IMR-90 (cell line): ENCODE results near the gene RPTOR. TPM values are rescaled to one million over a fixed set of nuclear protein-coding genes. Genes with fewer than 3 reads are reported as not detected.

Source experiments
- ATAC-seq: fragments of 200-7000 bp; cut with Tn5 transposase; 2 replicates; pipeline ENCODE4 v1.9.1; 2020; ENCODE audit warnings: low read depth, mild to moderate bottlenecking, moderate library complexity
- BruUV-seq: library from RNA; stranded (reverse); fragments of 400-500 nt; replicated peaks from 2 replicates; lab custom pipeline; 2021; lab: Mats Ljungman, UMichigan
- CTCF ChIA-PET: fragments of 300-600 bp; formaldehyde crosslinking; extraction: SDS; loops from one replicate; lab custom pipeline; 2021; ENCODE audit warnings: antibody characterized with exemption; lab: Yijun Ruan, JAX
- POLR2A ChIA-PET: fragments of 300-600 bp; sonication (Branson Sonifier 250); formaldehyde crosslinking; loops from one replicate; lab custom pipeline; 2022; ENCODE audit warnings: antibody characterized with exemption; ENCODE audit not compliant: unreplicated experiment; lab: Charles Lee
- DNase-seq: peaks from one replicate; pipeline ENCODE4 v3.0.0; 2013
- H2AFZ ChIP-seq: replicated peaks from 2 replicates; pipeline ENCODE3; 2013; ENCODE audit warnings: low read length, mild to moderate bottlenecking; ENCODE audit not compliant: poor library complexity
- H2AK5ac ChIP-seq: 2 replicates; pipeline ENCODE4 v1.6.1; 2013; ENCODE audit warnings: low read depth, low read length, inconsistent platforms
- H2AK9ac ChIP-seq: replicated peaks from 2 replicates; pipeline ENCODE3; 2013; ENCODE audit warnings: mild to moderate bottlenecking, low read depth, low read length, moderate library complexity; ENCODE audit not compliant: poor library complexity
- H2BK120ac ChIP-seq: 2 replicates; pipeline ENCODE4 v1.6.1; 2013; ENCODE audit warnings: low read depth, low read length, inconsistent platforms
- H2BK15ac ChIP-seq: 3 replicates; pipeline ENCODE4 v1.6.1; 2013; ENCODE audit warnings: low read depth, low read length, inconsistent platforms
- H2BK20ac ChIP-seq: 2 replicates; pipeline ENCODE4 v1.6.1; 2013; ENCODE audit warnings: low read depth, mild to moderate bottlenecking, inconsistent platforms, low read length, moderate library complexity
- H2BK5ac ChIP-seq: 2 replicates; pipeline ENCODE4 v1.6.1; 2013; ENCODE audit warnings: mild to moderate bottlenecking, low read depth, low read length, inconsistent platforms; ENCODE audit not compliant: poor library complexity, severe bottlenecking
- H3K14ac ChIP-seq: replicated peaks from 2 replicates; pipeline ENCODE4 v1.6.1; 2013; ENCODE audit warnings: low read depth, low read length, inconsistent platforms
- H3K18ac ChIP-seq: 2 replicates; pipeline ENCODE4 v1.6.1; 2013; ENCODE audit warnings: low read depth, low read length, control low read depth
- H3K23ac ChIP-seq: 2 replicates; pipeline ENCODE4 v1.6.1; 2013; ENCODE audit warnings: low read depth, low read length, inconsistent platforms
- H3K27ac ChIP-seq: 2 replicates; pipeline ENCODE4 v1.5.1; 2013; ENCODE audit warnings: mild to moderate bottlenecking, control low read depth, low read length; ENCODE audit not compliant: insufficient read depth
- H3K27me3 ChIP-seq: 2 replicates; pipeline ENCODE4 v1.6.1; 2013; ENCODE audit warnings: low read length; ENCODE audit not compliant: control insufficient read depth, insufficient read depth
- H3K36me3 ChIP-seq: 2 replicates; pipeline ENCODE4 v1.6.1; 2013; ENCODE audit warnings: low read length, mixed read lengths; ENCODE audit not compliant: control insufficient read depth, insufficient read depth
- H3K4ac ChIP-seq: 2 replicates; pipeline ENCODE4 v1.6.1; 2013; ENCODE audit warnings: low read depth, low read length, inconsistent platforms
- H3K4me1 ChIP-seq: 2 replicates; pipeline ENCODE4 v1.6.1; 2013; ENCODE audit warnings: low read length, mixed read lengths; ENCODE audit not compliant: control insufficient read depth, insufficient read depth
- H3K4me2 ChIP-seq: 2 replicates; pipeline ENCODE4 v1.6.1; 2013; ENCODE audit warnings: low read depth, mild to moderate bottlenecking, control low read depth, low read length, moderate library complexity
- H3K4me3 ChIP-seq: 2 replicates; pipeline ENCODE4 v1.5.1; 2013; ENCODE audit warnings: low read depth, mild to moderate bottlenecking, control low read depth, low read length, moderate library complexity; ENCODE audit not compliant: insufficient read depth
- H3K56ac ChIP-seq: 2 replicates; pipeline ENCODE4 v1.6.1; 2013; ENCODE audit warnings: low read length, inconsistent platforms; ENCODE audit not compliant: insufficient read depth; ENCODE audit errors: extremely low read depth
- H3K79me1 ChIP-seq, 2 experiments: 2 replicates each; pipeline ENCODE4 v1.6.1; 2013; ENCODE audit warnings: low read length in 2 of 2, inconsistent platforms in 1 of 2, low read depth in 1 of 2
- H3K9ac ChIP-seq: 2 replicates; pipeline ENCODE4 v1.6.1; 2013; ENCODE audit warnings: low read depth, low read length, control low read depth
- H3K9me1 ChIP-seq: 2 replicates; pipeline ENCODE4 v1.6.1; 2013; ENCODE audit warnings: low read length, inconsistent platforms; ENCODE audit not compliant: insufficient read depth
- H3K9me3 ChIP-seq: 2 replicates; pipeline ENCODE4 v1.6.1; 2013; ENCODE audit warnings: low read length; ENCODE audit not compliant: control insufficient read depth, insufficient read depth
- H4K20me1 ChIP-seq: 2 replicates; pipeline ENCODE4 v1.6.1; 2013; ENCODE audit warnings: low read length, inconsistent platforms; ENCODE audit not compliant: insufficient read depth
- H4K5ac ChIP-seq: 2 replicates; pipeline ENCODE4 v1.6.1; 2013; ENCODE audit warnings: mild to moderate bottlenecking, low read depth, low read length, control low read depth
- H4K8ac ChIP-seq, 2 experiments: 2 replicates each; pipeline ENCODE4 v1.6.1; 2013; ENCODE audit warnings: low read depth in 2 of 2, low read length in 2 of 2, control low read depth in 1 of 2, inconsistent platforms in 1 of 2
- H4K91ac ChIP-seq: 2 replicates; pipeline ENCODE4 v1.6.1; 2013; ENCODE audit warnings: low read depth, low read length, inconsistent platforms; ENCODE audit not compliant: insufficient read depth
- BHLHE40 ChIP-seq: fragments of 150-350 bp; IDR thresholded peaks from 2 replicates; pipeline ENCODE4 v1.6.1; 2016; ENCODE audit warnings: mild to moderate bottlenecking, low read depth, low read length
- CEBPB ChIP-seq: IDR thresholded peaks from 2 replicates; pipeline ENCODE4 v1.6.1; 2012; ENCODE audit warnings: low read depth, low read length, improper control_type of control experiment
- CHD1 ChIP-seq: IDR thresholded peaks from 2 replicates; pipeline ENCODE4 v1.6.1; 2012; ENCODE audit warnings: low read depth, low read length, improper control_type of control experiment
- CTCF ChIP-seq: conservative IDR thresholded peaks from 2 replicates; pipeline ENCODE4 v1.5.1; 2012; ENCODE audit warnings: mild to moderate bottlenecking, low read depth, low read length, improper control_type of control experiment
- ELK1 ChIP-seq: fragments of 150-350 bp; IDR thresholded peaks from 2 replicates; pipeline ENCODE4 v1.6.1; 2016; ENCODE audit warnings: low read depth, mild to moderate bottlenecking, low read length, moderate library complexity, borderline replicate concordance
- MAFK ChIP-seq: IDR thresholded peaks from 2 replicates; pipeline ENCODE4 v1.6.1; 2012; ENCODE audit warnings: low read depth, low read length, improper control_type of control experiment
- MAZ ChIP-seq: IDR thresholded peaks from 2 replicates; pipeline ENCODE4 v1.6.1; 2012; ENCODE audit warnings: low read depth, mild to moderate bottlenecking, low read length, improper control_type of control experiment, moderate library complexity, borderline replicate concordance
- MXI1 ChIP-seq: IDR thresholded peaks from 2 replicates; pipeline ENCODE4 v1.6.1; 2012; ENCODE audit warnings: low read depth, mild to moderate bottlenecking, low read length, moderate library complexity, borderline replicate concordance
- NFE2L2 ChIP-seq: fragments of 150-350 bp; IDR thresholded peaks from 2 replicates; pipeline ENCODE4 v1.6.1; 2016; ENCODE audit warnings: low read depth, mild to moderate bottlenecking, low read length
- RAD21 ChIP-seq: IDR thresholded peaks from 2 replicates; pipeline ENCODE4 v1.6.1; 2012; ENCODE audit warnings: low read length, improper control_type of control experiment
- RCOR1 ChIP-seq: IDR thresholded peaks from 2 replicates; pipeline ENCODE4 v1.6.1; 2012; ENCODE audit warnings: mild to moderate bottlenecking, low read length, improper control_type of control experiment; ENCODE audit not compliant: insufficient replicate concordance
- RFX5 ChIP-seq: IDR thresholded peaks from 2 replicates; pipeline ENCODE4 v1.8.0; 2012; ENCODE audit warnings: low read depth, mild to moderate bottlenecking, low read length, moderate library complexity
- SMC3 ChIP-seq: fragments of 150-350 bp; IDR thresholded peaks from 2 replicates; pipeline ENCODE4 v1.6.1; 2016; ENCODE audit warnings: low read depth, mild to moderate bottlenecking, antibody characterized with exemption, low read length, moderate library complexity
- USF2 ChIP-seq: fragments of 150-350 bp; IDR thresholded peaks from 2 replicates; pipeline ENCODE4 v1.6.1; 2017; ENCODE audit warnings: mild to moderate bottlenecking, antibody characterized with exemption, low read length, low read depth
- WGBS, 2 experiments: methylation state at CpG; one replicate each; pipeline versions ENCODE4 v1.1.5 to v1.1.7; 2013; ENCODE audit warnings: missing lambda C conversion rate in 2 of 2; ENCODE audit not compliant: insufficient read length in 1 of 2; ENCODE audit errors: extremely low coverage in 2 of 2; 5-methylcytosine and 5-hydroxymethylcytosine counted together
- dilution Hi-C: fragments of 300-500 bp; cut with HindIII; formaldehyde crosslinking; loops from one replicate; pipeline ENCODE4 v1.14.3; 2018; ENCODE audit warnings: low sequenced_read_pairs; ENCODE audit not compliant: unreplicated experiment
- in situ Hi-C: fragments of 300-500 bp; cut with MboI; formaldehyde crosslinking; loops from 3 replicates; pipeline ENCODE4 v1.14.3; 2019; ENCODE audit warnings: low sequenced_read_pairs, inconsistent platforms, mixed read lengths
- intact Hi-C: fragments of 100-400 bp; cut with micrococcal nuclease; formaldehyde crosslinking; loops from 2 replicates; pipeline ENCODE4 v1.10.0; 2022
- polyA plus RNA-seq, 3 experiments: library from polyadenylated mRNA; depleted of rRNA; stranded (reverse); fragments of >200 nt; gene quantifications; 2 replicates each; pipeline ENCODE4 v1.2.3, GENCODE V29; 2012; ENCODE audit warnings: low replicate concordance in 1 of 3
- total RNA-seq: library from RNA; depleted of rRNA; stranded (reverse); fragments of >200 nt; gene quantifications from 2 replicates; pipeline ENCODE4 v1.2.3, GENCODE V29; 2012

RPTOR gene
- total and polyA plus RNA-seq, 2 of the 4 experiments (the other 2 are of a cell fraction) = 10.8 to 14.7 TPM

GRCh38 chr17:80787881-80788280 lies 243.2 kb downstream of the RPTOR start:
- ATAC-seq = no peak
- POLR2A ChIA-PET = interaction anchor here (0.6 kb wide), 1 partner anchor 14 kb away, joined by 3 read pairs; no protein-coding TSS in a partner anchor
- no peak overlapping the region for H3K18ac ChIP-seq
- H3K23ac ChIP-seq = no peak overlapping the region
- H3K4ac ChIP-seq = peak overlapping the region; percentile 38; the same call in 1 of the 2 replicates
- intact Hi-C loops = no loop called here
- TF ChIP-seq USF2 (no peak), CHD1 (no peak), MAZ (no peak), CTCF (no peak), BHLHE40 (no peak), RAD21 (no peak), CEBPB (no peak), MXI1 (no peak), MAFK (no peak), RFX5 (no peak), NFE2L2 (no peak), SMC3 (no peak), RCOR1 (no peak), ELK1 (no peak)
- no peak overlapping the region for H3K27ac ChIP-seq
- no TSS peak for BruUV-seq
- peak overlapping the region; percentile 15; the same call in 1 of the 3 replicates for H2BK15ac ChIP-seq
- peak overlapping the region in 1 of 2 experiments; percentile 42; a peak in 1 of 4 replicates for H4K8ac ChIP-seq
- in situ Hi-C loops = no loop called here
- no peak overlapping the region for H2AFZ ChIP-seq
- CTCF ChIA-PET = interaction anchor here (0.9 kb wide), 1 partner anchor 14 kb away, joined by 3 read pairs; no protein-coding TSS in a partner anchor
- no peak overlapping the region for H2AK9ac ChIP-seq
- H3K4me1 ChIP-seq = peaks cover 29% of the 10 kb centered on the region
- H3K27me3 ChIP-seq = no peaks in the 10 kb centered on the region
- H3K79me1 ChIP-seq = peaks cover 31 to 71% of the 10 kb centered on the region in 2 experiments
- H2BK120ac ChIP-seq = peak overlapping the region; percentile 12
- WGBS, 2 experiments = 60% methylated on average over 1 of the region's 3 CpGs; no CpG with 5 or more reads in 1 of the 2 experiments
- H3K14ac ChIP-seq = 0 out of 2 replicates have a peak overlapping the region, but pooled peaks have one; percentile 15
- peak overlapping the region; percentile 20 for H2BK5ac ChIP-seq
- no peak overlapping the region for H3K56ac ChIP-seq
- peak overlapping the region; percentile 26; the same call in 1 of the 2 replicates for H4K91ac ChIP-seq
- no peak overlapping the region for H3K4me2 ChIP-seq
- 0 out of 2 replicates have a peak overlapping the region, but pooled peaks have one; percentile 43 for H2BK20ac ChIP-seq
- no peaks in the 10 kb centered on the region for H4K20me1 ChIP-seq
- H3K4me3 ChIP-seq = no peak overlapping the region
- H2AK5ac ChIP-seq = peak overlapping the region; percentile 63; the same call in 1 of the 2 replicates
- no peak overlapping the region for H3K9ac ChIP-seq
- no peaks in the 10 kb centered on the region for H3K9me3 ChIP-seq
- H3K36me3 ChIP-seq = no peaks in the 10 kb centered on the region
- no peak overlapping the region for H4K5ac ChIP-seq
- H3K9me1 ChIP-seq = peaks cover 26% of the 10 kb centered on the region
- dilution Hi-C loops = no loop called here
- DNase-seq = no peak
